OCI-M2 (cell line): ENCODE data around the gene IFNL2.
"Not testable (repeated sequence)": the region's sequence is repeated elsewhere in the genome, so short reads cannot be mapped to it uniquely, and the experiment has no call there.

Experiments used
- DNase-seq: peaks from one replicate; lab custom pipeline; 2025; ENCODE audit not compliant: unreplicated experiment; lab: John Stamatoyannopoulos, UW

IFNL2 gene

GRCh38 chr19:39296055-39296645 is 28.0 kb downstream of the IFNL2 start, which contains the start of gene IFNL1:
Gene IFNL1 (plus strand): TSS chr19:39296407. CDS start chr19:39296422, 15 bp downstream.
- no peak for DNase-seq

GRCh38 chr19:39296906-39297305 is 28.7 kb downstream of the IFNL2 start:
- DNase-seq, result no peak

GRCh38 chr19:39297931-39298634 is 29.9 kb downstream of the IFNL2 start:
- no peak for DNase-seq

GRCh38 chr19:39299404-39299803 is 31.2 kb downstream of the IFNL2 start:
- no peak for DNase-seq

- DNase-seq, result no peak
These were observed 31.6 kb downstream of the IFNL2 start for GRCh38 chr19:39299832-39300231.

GRCh38 chr19:39301021-39301420 is 32.8 kb downstream of the IFNL2 start:
- DNase-seq, result no peak

- DNase-seq, result no peak
These were observed 33.4 kb downstream of the IFNL2 start for GRCh38 chr19:39301562-39301961.

GRCh38 chr19:39303373-39304184 is 35.4 kb downstream of the IFNL2 start:
- no peak for DNase-seq

GRCh38 chr19:39304185-39304513 is 36.0 kb downstream of the IFNL2 start:
- DNase-seq, result no peak

GRCh38 chr19:39304701-39305571 is 36.7 kb downstream of the IFNL2 start:
- no peak for DNase-seq

GRCh38 chr19:39306075-39306474 is 37.9 kb downstream of the IFNL2 start:
- no peak for DNase-seq

- no peak for DNase-seq
These were observed 39.0 kb downstream of the IFNL2 start for GRCh38 chr19:39307046-39307821.

- DNase-seq, result no peak
These were observed 39.8 kb downstream of the IFNL2 start for GRCh38 chr19:39307822-39308530.

GRCh38 chr19:39308531-39309304 is 40.5 kb downstream of the IFNL2 start:
- no peak for DNase-seq

- DNase-seq, result not testable (repeated sequence)
These were observed 41.1 kb downstream of the IFNL2 start for GRCh38 chr19:39309305-39309670.

- peak; percentile 91 for DNase-seq
These were observed 42.5 kb downstream of the IFNL2 start for GRCh38 chr19:39310558-39311311.

- no peak for DNase-seq
These were observed 46.0 kb downstream of the IFNL2 start for GRCh38 chr19:39314016-39314728.

- DNase-seq, result no peak
These were observed 47.7 kb downstream of the IFNL2 start for GRCh38 chr19:39315933-39316332.
